IMR-90 (cell line): Measurements from ENCODE around the gene D2HGDH. TPM values are rescaled to one million over a fixed set of nuclear protein-coding genes. Genes with fewer than 3 reads are reported as not detected.

Experiments
- ATAC-seq: fragments of 200-7000 bp; cut with Tn5 transposase; 2 replicates; pipeline ENCODE4 v1.9.1; 2020; ENCODE audit warnings: low read depth, mild to moderate bottlenecking, moderate library complexity
- BruUV-seq: library from RNA; stranded (reverse); fragments of 400-500 nt; replicated peaks from 2 replicates; lab custom pipeline; 2021; lab: Mats Ljungman, UMichigan
- CTCF ChIA-PET: fragments of 300-600 bp; formaldehyde crosslinking; extraction: SDS; loops from one replicate; lab custom pipeline; 2021; ENCODE audit warnings: antibody characterized with exemption; lab: Yijun Ruan, JAX
- POLR2A ChIA-PET: fragments of 300-600 bp; sonication (Branson Sonifier 250); formaldehyde crosslinking; loops from one replicate; lab custom pipeline; 2022; ENCODE audit warnings: antibody characterized with exemption; ENCODE audit not compliant: unreplicated experiment; lab: Charles Lee
- DNase-seq: peaks from one replicate; pipeline ENCODE4 v3.0.0; 2013
- H2AFZ ChIP-seq: replicated peaks from 2 replicates; pipeline ENCODE3; 2013; ENCODE audit warnings: low read length, mild to moderate bottlenecking; ENCODE audit not compliant: poor library complexity
- H2AK5ac ChIP-seq: 2 replicates; pipeline ENCODE4 v1.6.1; 2013; ENCODE audit warnings: low read depth, low read length, inconsistent platforms
- H2AK9ac ChIP-seq: replicated peaks from 2 replicates; pipeline ENCODE3; 2013; ENCODE audit warnings: mild to moderate bottlenecking, low read depth, low read length, moderate library complexity; ENCODE audit not compliant: poor library complexity
- H2BK120ac ChIP-seq: 2 replicates; pipeline ENCODE4 v1.6.1; 2013; ENCODE audit warnings: low read depth, low read length, inconsistent platforms
- H2BK15ac ChIP-seq: 3 replicates; pipeline ENCODE4 v1.6.1; 2013; ENCODE audit warnings: low read depth, low read length, inconsistent platforms
- H2BK20ac ChIP-seq: 2 replicates; pipeline ENCODE4 v1.6.1; 2013; ENCODE audit warnings: low read depth, mild to moderate bottlenecking, inconsistent platforms, low read length, moderate library complexity
- H2BK5ac ChIP-seq: 2 replicates; pipeline ENCODE4 v1.6.1; 2013; ENCODE audit warnings: mild to moderate bottlenecking, low read depth, low read length, inconsistent platforms; ENCODE audit not compliant: poor library complexity, severe bottlenecking
- H3K14ac ChIP-seq: replicated peaks from 2 replicates; pipeline ENCODE4 v1.6.1; 2013; ENCODE audit warnings: low read depth, low read length, inconsistent platforms
- H3K18ac ChIP-seq: 2 replicates; pipeline ENCODE4 v1.6.1; 2013; ENCODE audit warnings: low read depth, low read length, control low read depth
- H3K23ac ChIP-seq: 2 replicates; pipeline ENCODE4 v1.6.1; 2013; ENCODE audit warnings: low read depth, low read length, inconsistent platforms
- H3K27ac ChIP-seq: 2 replicates; pipeline ENCODE4 v1.5.1; 2013; ENCODE audit warnings: mild to moderate bottlenecking, control low read depth, low read length; ENCODE audit not compliant: insufficient read depth
- H3K27me3 ChIP-seq: 2 replicates; pipeline ENCODE4 v1.6.1; 2013; ENCODE audit warnings: low read length; ENCODE audit not compliant: control insufficient read depth, insufficient read depth
- H3K36me3 ChIP-seq: 2 replicates; pipeline ENCODE4 v1.6.1; 2013; ENCODE audit warnings: low read length, mixed read lengths; ENCODE audit not compliant: control insufficient read depth, insufficient read depth
- H3K4ac ChIP-seq: 2 replicates; pipeline ENCODE4 v1.6.1; 2013; ENCODE audit warnings: low read depth, low read length, inconsistent platforms
- H3K4me1 ChIP-seq: 2 replicates; pipeline ENCODE4 v1.6.1; 2013; ENCODE audit warnings: low read length, mixed read lengths; ENCODE audit not compliant: control insufficient read depth, insufficient read depth
- H3K4me2 ChIP-seq: 2 replicates; pipeline ENCODE4 v1.6.1; 2013; ENCODE audit warnings: low read depth, mild to moderate bottlenecking, control low read depth, low read length, moderate library complexity
- H3K4me3 ChIP-seq: 2 replicates; pipeline ENCODE4 v1.5.1; 2013; ENCODE audit warnings: low read depth, mild to moderate bottlenecking, control low read depth, low read length, moderate library complexity; ENCODE audit not compliant: insufficient read depth
- H3K56ac ChIP-seq: 2 replicates; pipeline ENCODE4 v1.6.1; 2013; ENCODE audit warnings: low read length, inconsistent platforms; ENCODE audit not compliant: insufficient read depth; ENCODE audit errors: extremely low read depth
- H3K79me1 ChIP-seq, 2 experiments: 2 replicates each; pipeline ENCODE4 v1.6.1; 2013; ENCODE audit warnings: low read length in 2 of 2, inconsistent platforms in 1 of 2, low read depth in 1 of 2
- H3K9ac ChIP-seq: 2 replicates; pipeline ENCODE4 v1.6.1; 2013; ENCODE audit warnings: low read depth, low read length, control low read depth
- H3K9me1 ChIP-seq: 2 replicates; pipeline ENCODE4 v1.6.1; 2013; ENCODE audit warnings: low read length, inconsistent platforms; ENCODE audit not compliant: insufficient read depth
- H3K9me3 ChIP-seq: 2 replicates; pipeline ENCODE4 v1.6.1; 2013; ENCODE audit warnings: low read length; ENCODE audit not compliant: control insufficient read depth, insufficient read depth
- H4K20me1 ChIP-seq: 2 replicates; pipeline ENCODE4 v1.6.1; 2013; ENCODE audit warnings: low read length, inconsistent platforms; ENCODE audit not compliant: insufficient read depth
- H4K5ac ChIP-seq: 2 replicates; pipeline ENCODE4 v1.6.1; 2013; ENCODE audit warnings: mild to moderate bottlenecking, low read depth, low read length, control low read depth
- H4K8ac ChIP-seq, 2 experiments: 2 replicates each; pipeline ENCODE4 v1.6.1; 2013; ENCODE audit warnings: low read depth in 2 of 2, low read length in 2 of 2, control low read depth in 1 of 2, inconsistent platforms in 1 of 2
- H4K91ac ChIP-seq: 2 replicates; pipeline ENCODE4 v1.6.1; 2013; ENCODE audit warnings: low read depth, low read length, inconsistent platforms; ENCODE audit not compliant: insufficient read depth
- BHLHE40 ChIP-seq: fragments of 150-350 bp; IDR thresholded peaks from 2 replicates; pipeline ENCODE4 v1.6.1; 2016; ENCODE audit warnings: mild to moderate bottlenecking, low read depth, low read length
- CEBPB ChIP-seq: IDR thresholded peaks from 2 replicates; pipeline ENCODE4 v1.6.1; 2012; ENCODE audit warnings: low read depth, low read length, improper control_type of control experiment
- CHD1 ChIP-seq: IDR thresholded peaks from 2 replicates; pipeline ENCODE4 v1.6.1; 2012; ENCODE audit warnings: low read depth, low read length, improper control_type of control experiment
- FOS ChIP-seq: fragments of 150-350 bp; IDR thresholded peaks from 2 replicates; pipeline ENCODE4 v1.6.1; 2016; ENCODE audit warnings: low read depth, low read length
- MAFK ChIP-seq: IDR thresholded peaks from 2 replicates; pipeline ENCODE4 v1.6.1; 2012; ENCODE audit warnings: low read depth, low read length, improper control_type of control experiment
- MAZ ChIP-seq: IDR thresholded peaks from 2 replicates; pipeline ENCODE4 v1.6.1; 2012; ENCODE audit warnings: low read depth, mild to moderate bottlenecking, low read length, improper control_type of control experiment, moderate library complexity, borderline replicate concordance
- MXI1 ChIP-seq: IDR thresholded peaks from 2 replicates; pipeline ENCODE4 v1.6.1; 2012; ENCODE audit warnings: low read depth, mild to moderate bottlenecking, low read length, moderate library complexity, borderline replicate concordance
- POLR2A ChIP-seq: IDR thresholded peaks from 2 replicates; pipeline ENCODE4 v1.6.1; 2012; ENCODE audit warnings: mild to moderate bottlenecking, low read depth, low read length
- RCOR1 ChIP-seq: IDR thresholded peaks from 2 replicates; pipeline ENCODE4 v1.6.1; 2012; ENCODE audit warnings: mild to moderate bottlenecking, low read length, improper control_type of control experiment; ENCODE audit not compliant: insufficient replicate concordance
- RFX5 ChIP-seq: IDR thresholded peaks from 2 replicates; pipeline ENCODE4 v1.8.0; 2012; ENCODE audit warnings: low read depth, mild to moderate bottlenecking, low read length, moderate library complexity
- SMC3 ChIP-seq: fragments of 150-350 bp; IDR thresholded peaks from 2 replicates; pipeline ENCODE4 v1.6.1; 2016; ENCODE audit warnings: low read depth, mild to moderate bottlenecking, antibody characterized with exemption, low read length, moderate library complexity
- WGBS, 2 experiments: methylation state at CpG; one replicate each; pipeline versions ENCODE4 v1.1.5 to v1.1.7; 2013; ENCODE audit warnings: missing lambda C conversion rate in 2 of 2; ENCODE audit not compliant: insufficient read length in 1 of 2; ENCODE audit errors: extremely low coverage in 2 of 2; 5-methylcytosine and 5-hydroxymethylcytosine counted together
- dilution Hi-C: fragments of 300-500 bp; cut with HindIII; formaldehyde crosslinking; loops from one replicate; pipeline ENCODE4 v1.14.3; 2018; ENCODE audit warnings: low sequenced_read_pairs; ENCODE audit not compliant: unreplicated experiment
- in situ Hi-C: fragments of 300-500 bp; cut with MboI; formaldehyde crosslinking; loops from 3 replicates; pipeline ENCODE4 v1.14.3; 2019; ENCODE audit warnings: low sequenced_read_pairs, inconsistent platforms, mixed read lengths
- intact Hi-C: fragments of 100-400 bp; cut with micrococcal nuclease; formaldehyde crosslinking; loops from 2 replicates; pipeline ENCODE4 v1.10.0; 2022
- polyA plus RNA-seq, 3 experiments: library from polyadenylated mRNA; depleted of rRNA; stranded (reverse); fragments of >200 nt; gene quantifications; 2 replicates each; pipeline ENCODE4 v1.2.3, GENCODE V29; 2012; ENCODE audit warnings: low replicate concordance in 1 of 3
- total RNA-seq: library from RNA; depleted of rRNA; stranded (reverse); fragments of >200 nt; gene quantifications from 2 replicates; pipeline ENCODE4 v1.2.3, GENCODE V29; 2012
- TF ChIP-seq, protein P1 (sequence below): fragments of 150-350 bp; IDR thresholded peaks from 2 replicates; pipeline ENCODE4 v1.6.1; 2016; ENCODE audit warnings: low read depth, mild to moderate bottlenecking, low read length, moderate library complexity, borderline replicate concordance
- TF ChIP-seq, protein P2 (sequence below): conservative IDR thresholded peaks from 2 replicates; pipeline ENCODE4 v1.5.1; 2012; ENCODE audit warnings: mild to moderate bottlenecking, low read depth, low read length, improper control_type of control experiment

D2HGDH gene
- total and polyA plus RNA-seq, 2 of the 4 experiments (the other 2 are of a cell fraction), result 6.3 to 22.1 TPM

DNA sequence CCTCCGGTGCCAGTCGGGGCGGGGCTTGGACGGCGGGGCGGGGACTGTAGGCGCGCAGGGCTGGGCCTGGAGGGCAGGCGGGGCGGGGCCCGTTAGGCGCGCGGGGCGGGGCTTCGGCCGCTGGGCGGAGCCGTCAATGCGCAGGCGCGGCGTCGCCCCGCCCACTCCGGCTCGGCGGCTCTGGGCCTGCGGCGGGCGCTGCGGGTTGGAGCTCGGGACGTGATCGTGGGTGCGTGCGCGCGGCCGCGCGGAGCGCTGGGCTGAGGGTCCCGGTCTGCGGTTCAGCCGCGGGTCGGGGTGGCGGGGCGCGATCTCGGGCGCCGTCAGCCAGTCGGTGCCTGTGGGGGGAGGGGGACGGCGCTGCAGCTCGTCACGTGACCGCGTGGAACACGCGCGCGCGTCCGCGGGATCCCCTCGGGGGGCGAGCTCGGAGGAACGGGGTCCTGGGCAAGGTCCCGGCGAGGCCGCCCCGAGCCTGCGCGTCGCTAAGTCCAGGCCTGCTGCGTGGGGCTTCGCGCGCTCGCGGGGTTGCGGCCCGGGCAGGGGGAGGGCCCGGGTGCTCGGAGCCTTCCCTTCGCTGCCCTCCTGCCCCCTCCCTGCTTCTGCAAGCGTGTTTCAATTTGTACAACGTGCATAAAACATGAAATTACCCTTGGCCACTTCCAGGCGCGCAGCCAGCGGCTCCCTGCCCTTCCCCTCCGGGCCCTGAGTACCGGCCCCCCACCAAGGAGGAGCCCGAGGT is at the start of gene D2HGDH (continued):
- TF ChIP-seq, protein P1, sequence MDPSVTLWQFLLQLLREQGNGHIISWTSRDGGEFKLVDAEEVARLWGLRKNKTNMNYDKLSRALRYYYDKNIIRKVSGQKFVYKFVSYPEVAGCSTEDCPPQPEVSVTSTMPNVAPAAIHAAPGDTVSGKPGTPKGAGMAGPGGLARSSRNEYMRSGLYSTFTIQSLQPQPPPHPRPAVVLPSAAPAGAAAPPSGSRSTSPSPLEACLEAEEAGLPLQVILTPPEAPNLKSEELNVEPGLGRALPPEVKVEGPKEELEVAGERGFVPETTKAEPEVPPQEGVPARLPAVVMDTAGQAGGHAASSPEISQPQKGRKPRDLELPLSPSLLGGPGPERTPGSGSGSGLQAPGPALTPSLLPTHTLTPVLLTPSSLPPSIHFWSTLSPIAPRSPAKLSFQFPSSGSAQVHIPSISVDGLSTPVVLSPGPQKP, result no peak
- TF ChIP-seq MAFK (no peak), RFX5 (no peak)

DNA sequence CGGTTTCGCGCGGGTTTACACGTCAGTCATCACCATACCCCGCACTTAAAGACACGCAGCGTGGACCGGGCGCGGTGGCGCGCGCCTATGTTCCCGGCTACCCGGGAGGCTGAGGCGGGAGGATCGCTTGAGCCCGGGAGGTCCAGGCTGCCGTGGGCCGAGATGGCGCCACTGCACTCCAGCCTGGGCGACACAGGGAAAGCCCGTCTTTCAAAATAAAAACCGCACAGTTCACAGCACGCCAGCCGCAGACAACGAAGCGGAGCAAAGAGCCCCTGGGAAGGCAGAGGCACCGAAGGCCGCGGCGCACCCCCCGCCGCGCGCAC is 48.1 kb upstream of the D2HGDH start:
- DNase-seq (no peak), ATAC-seq (peak; percentile 10)
- H4K20me1 ChIP-seq, result 0 out of 2 replicates have a peak, but pooled peaks cover 5% of the 10 kb centered on the region
- H4K8ac ChIP-seq, result peak overlapping the region; percentile 38 to 72; a peak in 3 of 4 replicates
- no peaks in the 10 kb centered on the region for H3K27me3 ChIP-seq
- BruUV-seq, result no TSS peak
- H3K4me2 ChIP-seq, result peak overlapping the region; percentile 95
- peaks cover 40 to 74% of the 10 kb centered on the region in 2 experiments for H3K79me1 ChIP-seq
- H3K4ac ChIP-seq, result peak overlapping the region; percentile 52
- H4K91ac ChIP-seq, result peak overlapping the region; percentile 74
- peak overlapping the region; percentile 75 for H3K56ac ChIP-seq
- peak overlapping the region; percentile 6 for H2BK5ac ChIP-seq
- no peak overlapping the region for H3K18ac ChIP-seq
- H3K4me1 ChIP-seq, result peaks cover 9% of the 10 kb centered on the region
- H2BK120ac ChIP-seq, result 0 out of 2 replicates have a peak overlapping the region, but pooled peaks have one; percentile 3
- POLR2A ChIA-PET, result no interaction called here
- H2BK20ac ChIP-seq, result no peak overlapping the region
- in situ Hi-C loops, result no loop called here
- H3K9ac ChIP-seq, result peak overlapping the region; percentile 61
- H3K23ac ChIP-seq, result peak overlapping the region; percentile 85
- intact Hi-C loops, result no loop called here
- peak overlapping the region; percentile 44; the same call in 1 of the 2 replicates for H3K27ac ChIP-seq
- H4K5ac ChIP-seq, result no peak overlapping the region
- CTCF ChIA-PET, result no interaction called here
- no peak overlapping the region; the same call in 1 of the 2 replicates for H3K14ac ChIP-seq
- H2BK15ac ChIP-seq, result no peak overlapping the region
- H3K36me3 ChIP-seq, result peaks cover 21% of the 10 kb centered on the region
- peak overlapping the region; percentile 91 for H2AFZ ChIP-seq
- H2AK5ac ChIP-seq, result 0 out of 2 replicates have a peak overlapping the region, but pooled peaks have one; percentile 10
- 1% methylated on average over 16 of the region's 37 CpGs; no CpG with 5 or more reads in 1 of the 2 experiments for WGBS, 2 experiments
- H3K9me1 ChIP-seq, result peaks cover 14% of the 10 kb centered on the region
- H3K9me3 ChIP-seq, result no peaks in the 10 kb centered on the region
- peak overlapping the region; percentile 89 for H2AK9ac ChIP-seq
- H3K4me3 ChIP-seq, result peak overlapping the region; percentile 68
- dilution Hi-C loops, result no loop called here
- TF ChIP-seq CEBPB (no peak), RFX5 (no peak), POLR2A (no peak), RCOR1 (no peak), MAFK (no peak), FOS (no peak), BHLHE40 (no peak), MAZ (no peak), CHD1 (no peak), SMC3 (no peak), MXI1 (no peak)
- TF ChIP-seq, protein P2, sequence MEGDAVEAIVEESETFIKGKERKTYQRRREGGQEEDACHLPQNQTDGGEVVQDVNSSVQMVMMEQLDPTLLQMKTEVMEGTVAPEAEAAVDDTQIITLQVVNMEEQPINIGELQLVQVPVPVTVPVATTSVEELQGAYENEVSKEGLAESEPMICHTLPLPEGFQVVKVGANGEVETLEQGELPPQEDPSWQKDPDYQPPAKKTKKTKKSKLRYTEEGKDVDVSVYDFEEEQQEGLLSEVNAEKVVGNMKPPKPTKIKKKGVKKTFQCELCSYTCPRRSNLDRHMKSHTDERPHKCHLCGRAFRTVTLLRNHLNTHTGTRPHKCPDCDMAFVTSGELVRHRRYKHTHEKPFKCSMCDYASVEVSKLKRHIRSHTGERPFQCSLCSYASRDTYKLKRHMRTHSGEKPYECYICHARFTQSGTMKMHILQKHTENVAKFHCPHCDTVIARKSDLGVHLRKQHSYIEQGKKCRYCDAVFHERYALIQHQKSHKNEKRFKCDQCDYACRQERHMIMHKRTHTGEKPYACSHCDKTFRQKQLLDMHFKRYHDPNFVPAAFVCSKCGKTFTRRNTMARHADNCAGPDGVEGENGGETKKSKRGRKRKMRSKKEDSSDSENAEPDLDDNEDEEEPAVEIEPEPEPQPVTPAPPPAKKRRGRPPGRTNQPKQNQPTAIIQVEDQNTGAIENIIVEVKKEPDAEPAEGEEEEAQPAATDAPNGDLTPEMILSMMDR, result no peak
